GM19035 (cell line): Measurements from ENCODE around the gene BMP6.
A peak's percentile ranks its signal among the peaks of the same experiment; 100 is the strongest.

Source experiments
- ATAC-seq: cut with Tn5 transposase; IDR thresholded peaks from one replicate; pipeline ENCODE4 v1.9.1; 2021; ENCODE audit not compliant: unreplicated experiment

The BMP6 gene

DNA sequence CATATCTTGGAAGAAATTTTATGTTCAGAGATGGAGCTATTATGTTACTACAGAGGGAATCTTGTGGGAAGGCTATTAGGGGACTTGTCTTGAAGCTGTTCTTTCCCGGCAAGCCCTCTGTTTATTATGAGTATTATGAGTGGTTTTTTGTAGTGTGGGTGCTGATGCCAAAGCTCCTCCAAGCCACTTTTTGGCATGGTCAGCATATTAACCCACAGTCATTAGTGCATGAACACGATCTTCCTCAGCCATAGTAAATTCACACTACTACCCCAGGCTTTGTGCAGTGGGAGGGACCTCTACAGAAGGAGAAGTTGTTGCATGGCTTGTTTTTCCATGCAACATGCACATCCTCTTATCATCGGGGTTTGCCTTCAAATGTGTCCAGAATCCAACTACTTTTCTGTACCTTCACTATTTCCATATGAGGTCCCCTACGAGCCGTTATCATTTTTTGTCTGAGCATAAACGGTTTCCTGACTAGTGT lies 6.5 kb upstream of the BMP6 start:
- no peak for ATAC-seq

DNA sequence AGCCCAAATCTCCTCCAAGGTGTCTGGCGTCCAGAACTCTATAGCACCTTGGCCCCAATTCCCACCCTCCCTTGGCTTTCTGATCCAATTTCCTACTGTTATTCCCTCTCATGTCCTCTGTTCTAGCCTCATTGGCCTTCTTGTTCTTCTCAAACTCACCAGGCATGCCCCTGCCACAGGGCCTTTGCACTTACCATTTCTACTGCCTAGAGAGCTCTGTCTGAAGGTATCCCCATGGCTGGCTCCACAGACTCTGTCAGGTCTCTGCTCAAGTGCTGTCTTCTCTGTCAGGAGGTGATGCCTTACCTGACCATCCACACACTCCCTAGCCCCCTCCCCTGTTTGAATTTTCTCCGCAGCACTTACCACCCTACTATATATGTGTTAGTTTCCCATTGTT lies 5.6 kb upstream of the BMP6 start:
- no peak for ATAC-seq

DNA sequence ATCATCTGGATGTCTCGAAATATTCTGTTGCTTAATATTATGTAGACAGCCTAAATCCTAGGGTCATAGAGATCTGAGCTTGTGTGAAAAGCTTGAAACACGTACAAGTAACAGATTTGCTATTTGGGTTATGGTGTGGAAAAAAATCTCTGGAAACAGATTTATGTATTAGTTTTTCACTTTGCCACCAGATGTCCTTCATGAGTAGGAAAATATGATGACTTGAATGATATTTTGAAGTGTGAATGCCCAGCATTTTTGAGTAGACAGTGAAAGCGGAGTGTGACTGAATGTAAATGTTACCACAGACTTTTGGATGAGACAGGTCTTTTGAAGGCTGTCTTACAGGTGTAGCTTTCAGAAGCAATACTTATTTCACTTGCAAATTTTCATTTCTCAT lies 4.2 kb upstream of the BMP6 start:
- ATAC-seq: no peak

- no peak for ATAC-seq
These were observed 2.9 kb upstream of the BMP6 start for GRCh38 chr6:7723041-7723447.

DNA sequence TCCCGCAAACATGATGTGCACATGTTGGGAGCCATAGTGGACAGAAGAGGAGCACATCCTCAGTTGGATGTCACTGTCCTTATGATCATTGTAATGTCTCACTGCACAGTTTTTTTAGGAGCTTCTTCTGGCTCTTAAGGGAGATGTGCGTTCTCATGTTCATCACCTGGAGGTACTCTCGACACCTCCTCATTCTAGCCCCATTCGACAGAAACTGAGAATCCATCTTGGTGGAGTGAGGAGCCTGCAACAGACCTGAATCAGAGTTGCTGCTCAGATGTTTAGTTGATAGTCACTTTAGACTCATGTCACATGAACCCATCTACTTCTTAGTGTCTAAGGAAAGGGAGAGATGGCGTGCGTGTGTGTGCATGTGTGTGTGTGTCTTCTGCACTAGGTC lies 2.3 kb upstream of the BMP6 start:
- ATAC-seq: no peak

DNA sequence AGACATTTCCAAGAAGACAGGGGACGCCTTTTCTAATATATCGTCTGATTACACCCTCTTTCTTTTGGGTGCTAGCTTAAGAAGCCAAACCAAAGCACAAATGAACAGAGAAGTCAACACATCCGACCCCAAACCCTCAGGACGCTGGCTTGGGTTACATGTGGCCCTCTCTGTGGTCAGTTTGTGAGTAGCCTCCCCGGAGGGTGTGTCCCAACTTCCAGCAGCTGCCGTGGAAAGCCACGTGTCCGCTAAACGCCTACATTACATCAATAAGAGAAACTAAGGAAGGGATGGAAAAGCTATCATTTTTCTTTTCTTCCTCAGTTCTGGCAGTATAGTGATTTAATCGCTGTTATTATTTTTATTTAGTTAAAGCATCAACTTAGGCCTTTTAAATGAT lies 487 bp upstream of the BMP6 start:
- ATAC-seq: no peak

- ATAC-seq: peak; percentile 36
These were observed 652 bp downstream of the BMP6 start for GRCh38 chr6:7726416-7727085.

GRCh38 chr6:7727086-7727945 lies 1.4 kb downstream of the BMP6 start:
- peak; percentile 15 for ATAC-seq

DNA sequence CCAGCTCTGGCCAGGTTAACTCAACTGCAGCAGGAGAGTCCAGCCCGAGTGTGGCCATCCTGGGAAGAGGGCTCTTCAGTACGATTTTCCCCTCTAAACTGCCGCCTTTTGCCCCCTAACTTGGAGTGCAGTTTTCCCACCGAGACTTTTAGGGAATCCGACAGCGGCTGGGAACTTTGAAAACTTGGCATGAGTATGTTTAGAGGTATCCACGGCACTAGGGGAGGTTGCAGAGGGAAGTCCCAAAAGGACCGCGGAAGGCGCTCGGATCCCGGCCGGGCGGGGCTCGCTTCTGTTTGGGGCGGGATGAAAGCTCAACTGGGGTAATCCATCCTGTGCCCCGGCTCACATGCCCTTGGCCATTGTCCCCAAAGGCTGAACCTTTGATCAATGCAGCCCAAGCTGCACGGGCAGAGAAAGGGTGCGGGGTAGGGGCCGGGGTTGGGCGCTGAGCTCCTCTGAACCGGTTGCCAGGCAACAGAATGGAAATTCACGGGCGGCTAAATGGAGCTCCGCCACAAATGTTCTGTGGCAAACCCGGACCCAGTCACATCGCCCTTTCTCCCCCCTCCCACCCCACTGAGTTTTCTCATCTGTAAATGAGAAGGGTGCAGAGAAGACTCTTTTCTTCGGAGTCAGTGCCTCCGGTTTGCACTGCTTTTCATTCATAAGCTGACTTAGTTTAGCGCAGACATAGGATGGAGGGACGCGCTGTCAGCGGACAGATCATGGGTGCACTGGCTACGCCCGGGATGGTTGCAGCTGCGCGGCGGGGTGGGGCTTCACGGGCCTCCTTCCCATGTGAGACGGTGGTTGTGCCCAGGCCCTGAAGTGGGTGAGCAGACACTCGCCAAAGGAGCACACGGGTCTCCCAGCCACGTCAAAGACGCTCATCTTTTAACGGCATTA lies 2.3 kb downstream of the BMP6 start:
- no peak for ATAC-seq

GRCh38 chr6:7728855-7729590 lies 3.1 kb downstream of the BMP6 start:
- no peak for ATAC-seq

DNA sequence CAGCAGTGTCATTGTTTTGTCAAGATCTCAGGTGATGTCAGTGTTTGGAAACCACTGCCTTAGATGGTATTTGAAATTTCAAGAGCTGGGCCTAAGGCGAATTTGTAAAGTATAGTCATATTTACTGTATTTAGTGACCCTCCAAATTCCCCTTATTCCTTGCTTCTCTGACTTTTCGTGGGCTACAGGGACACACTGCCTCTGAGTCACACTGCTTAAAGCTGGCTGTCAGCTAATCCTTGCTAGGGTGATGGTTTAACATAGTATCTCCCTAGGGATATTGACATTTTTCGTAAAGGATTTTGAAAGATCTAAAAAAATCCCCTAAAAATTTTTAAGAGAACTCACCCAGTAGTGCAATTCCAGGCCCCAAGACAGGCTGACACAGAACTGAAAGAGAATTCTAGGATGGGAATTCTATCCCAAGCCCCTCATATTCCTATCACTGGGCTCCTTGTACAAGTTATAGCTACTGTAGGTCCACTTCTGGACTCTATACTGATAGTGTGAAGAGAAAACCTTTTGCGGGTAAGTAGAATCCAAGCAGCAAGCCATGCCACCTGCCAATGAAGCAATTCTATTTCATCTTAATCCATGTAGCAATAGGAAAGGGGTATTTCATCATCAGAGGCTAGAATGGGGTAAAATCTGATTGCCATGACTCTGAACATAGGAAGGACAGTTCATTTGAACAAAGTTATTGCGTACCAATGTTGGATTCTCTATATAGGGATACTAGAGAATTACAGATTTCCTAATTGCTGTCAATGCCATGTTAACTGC lies 4.3 kb downstream of the BMP6 start:
- ATAC-seq: no peak

DNA sequence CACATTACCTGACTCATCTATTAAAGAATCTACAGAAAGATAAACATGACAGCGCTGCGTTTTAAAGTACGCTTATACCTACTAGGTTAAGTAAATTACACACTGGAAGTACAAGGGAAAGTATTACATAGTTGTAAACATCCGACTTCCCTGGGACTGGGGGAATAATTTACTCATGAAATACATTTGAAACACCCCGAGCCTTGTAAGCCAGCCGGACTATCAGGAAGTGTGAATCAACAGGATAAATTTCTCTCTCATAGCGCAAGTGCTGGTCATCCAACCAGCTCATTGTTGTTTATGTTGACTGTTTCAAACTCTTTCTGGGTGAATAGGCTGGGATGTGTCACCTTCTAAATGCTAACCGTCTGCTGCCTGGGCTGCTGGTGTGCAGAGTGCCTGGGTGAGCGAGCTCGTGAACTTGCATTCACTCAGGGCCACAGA lies 4.9 kb downstream of the BMP6 start:
- no peak for ATAC-seq

GRCh38 chr6:7731294-7731693 lies 5.4 kb downstream of the BMP6 start:
- no peak for ATAC-seq

DNA sequence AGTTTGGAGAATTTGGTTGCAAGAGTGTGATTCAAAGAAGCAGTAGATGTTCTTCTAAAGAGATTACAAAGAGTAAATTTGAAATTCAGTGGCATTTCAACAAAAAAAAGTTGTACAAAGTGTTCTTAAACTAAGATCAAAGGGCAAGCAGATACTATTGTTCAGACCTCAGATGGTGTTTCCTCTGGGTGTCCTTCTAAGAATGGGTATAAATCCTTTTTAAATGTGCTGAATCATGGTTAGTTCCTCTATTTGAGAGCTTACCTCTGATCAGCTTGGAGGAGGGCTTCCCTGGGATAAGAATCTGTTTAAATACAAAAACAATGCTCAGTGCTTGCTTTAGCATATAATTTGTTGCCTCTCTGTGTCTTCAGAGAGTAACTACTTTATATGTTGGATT lies 6.3 kb downstream of the BMP6 start:
- ATAC-seq: no peak

GRCh38 chr6:7734707-7735383 lies 8.9 kb downstream of the BMP6 start:
- ATAC-seq: no peak

DNA sequence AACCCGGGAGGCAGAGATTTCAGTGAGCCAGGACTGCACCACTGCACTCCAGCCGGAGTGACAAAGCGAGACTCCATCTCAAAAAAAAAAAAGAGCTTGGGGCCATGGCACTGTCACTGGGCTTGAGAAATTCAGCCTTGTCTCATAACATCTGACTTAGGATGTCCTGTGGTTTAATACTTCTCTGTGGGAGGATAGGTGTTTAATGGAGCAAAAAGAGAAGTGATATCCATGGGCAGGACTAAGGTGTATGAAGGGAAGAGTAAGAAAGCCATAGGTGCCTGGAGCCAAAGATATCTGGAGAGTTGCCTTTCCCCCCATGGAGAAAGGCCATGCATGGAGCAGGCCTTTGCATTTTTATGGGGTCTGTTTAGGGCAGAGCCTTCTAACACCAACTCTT lies 11.2 kb downstream of the BMP6 start:
- ATAC-seq: no peak

DNA sequence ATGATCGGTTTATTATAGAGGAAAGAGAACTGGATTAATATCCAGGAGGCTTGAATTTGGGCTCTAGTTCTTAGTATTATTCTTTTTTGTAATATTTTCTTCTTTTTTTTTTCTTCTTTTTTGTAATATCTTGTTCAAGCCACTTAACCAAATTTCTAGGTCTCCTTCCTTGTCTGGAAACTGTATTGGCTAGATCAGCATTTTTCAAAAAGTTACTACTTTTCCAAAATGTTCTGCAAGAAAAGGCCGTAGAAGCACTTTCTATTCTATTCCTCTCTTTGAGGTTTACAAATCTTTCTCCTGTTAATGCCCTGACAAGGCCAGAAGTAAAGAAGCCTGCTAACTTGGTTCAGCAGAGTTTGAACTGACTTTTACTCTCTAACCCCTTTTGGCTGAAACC lies 12.0 kb downstream of the BMP6 start:
- ATAC-seq: no peak

GRCh38 chr6:7742223-7742785 lies 16.4 kb downstream of the BMP6 start:
- ATAC-seq: no peak

DNA sequence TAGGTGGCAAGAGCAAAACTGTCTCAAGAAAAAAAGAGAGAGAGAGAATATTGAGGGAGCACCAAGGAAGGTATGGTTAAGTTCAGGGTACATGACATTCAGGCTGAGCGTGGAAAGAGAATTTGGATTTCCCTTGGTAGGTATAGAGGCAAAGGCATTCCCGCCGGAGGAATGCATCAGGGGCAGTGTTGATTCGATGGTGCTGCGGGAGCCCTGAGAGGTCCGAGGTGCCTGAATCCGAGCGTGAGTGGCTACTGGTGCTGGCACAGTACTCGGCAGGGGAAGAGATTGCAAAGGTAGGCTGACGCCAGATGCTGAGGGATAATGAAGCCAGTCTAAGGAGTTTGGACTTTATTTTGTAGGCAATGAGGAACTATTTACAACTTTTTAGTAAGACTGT lies 20.0 kb downstream of the BMP6 start:
- ATAC-seq: no peak
